ENCODE results near the gene G6PC2.

DNA sequence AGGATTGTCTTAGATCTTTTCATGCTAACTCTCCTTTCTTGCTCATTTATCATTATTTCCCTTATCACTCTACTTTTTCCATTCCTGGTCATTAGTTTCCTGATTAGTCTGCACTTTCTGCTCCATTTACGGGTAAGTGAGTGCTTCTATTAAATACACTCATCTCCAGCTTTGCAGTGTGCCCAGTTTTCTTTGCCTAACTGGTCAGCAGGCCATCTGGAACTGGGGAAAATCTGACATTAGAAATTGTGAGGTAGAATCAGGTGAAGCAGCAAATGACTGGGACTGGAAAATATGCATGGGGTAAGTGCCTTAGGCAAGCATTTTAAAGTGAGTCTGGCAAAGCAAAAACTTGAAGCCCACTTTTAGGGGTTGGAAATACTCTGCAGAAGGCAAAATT, 29.2 kb downstream of the G6PC2 start:
- TF ChIP-seq, protein P1, sequence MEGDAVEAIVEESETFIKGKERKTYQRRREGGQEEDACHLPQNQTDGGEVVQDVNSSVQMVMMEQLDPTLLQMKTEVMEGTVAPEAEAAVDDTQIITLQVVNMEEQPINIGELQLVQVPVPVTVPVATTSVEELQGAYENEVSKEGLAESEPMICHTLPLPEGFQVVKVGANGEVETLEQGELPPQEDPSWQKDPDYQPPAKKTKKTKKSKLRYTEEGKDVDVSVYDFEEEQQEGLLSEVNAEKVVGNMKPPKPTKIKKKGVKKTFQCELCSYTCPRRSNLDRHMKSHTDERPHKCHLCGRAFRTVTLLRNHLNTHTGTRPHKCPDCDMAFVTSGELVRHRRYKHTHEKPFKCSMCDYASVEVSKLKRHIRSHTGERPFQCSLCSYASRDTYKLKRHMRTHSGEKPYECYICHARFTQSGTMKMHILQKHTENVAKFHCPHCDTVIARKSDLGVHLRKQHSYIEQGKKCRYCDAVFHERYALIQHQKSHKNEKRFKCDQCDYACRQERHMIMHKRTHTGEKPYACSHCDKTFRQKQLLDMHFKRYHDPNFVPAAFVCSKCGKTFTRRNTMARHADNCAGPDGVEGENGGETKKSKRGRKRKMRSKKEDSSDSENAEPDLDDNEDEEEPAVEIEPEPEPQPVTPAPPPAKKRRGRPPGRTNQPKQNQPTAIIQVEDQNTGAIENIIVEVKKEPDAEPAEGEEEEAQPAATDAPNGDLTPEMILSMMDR (IDR thresholded peaks at IDR 0.05; ENCODE audit: poor library complexity, severe bottlenecking), result no peak
- TF ChIP-seq POLR2AphosphoS5 (IDR thresholded peaks at IDR 0.05) (no peak), MXI1 (conservative IDR thresholded peaks at IDR 0.05; ENCODE audit: poor library complexity, severe bottlenecking) (no peak), SMC3 (conservative IDR thresholded peaks at IDR 0.05; ENCODE audit: poor library complexity) (no peak), RAD21 (conservative IDR thresholded peaks at IDR 0.05) (no peak), TAF1 (IDR thresholded peaks at IDR 0.05; ENCODE audit: low read depth) (no peak), EP300 (conservative IDR thresholded peaks at IDR 0.05; ENCODE audit: poor library complexity, severe bottlenecking) (no peak)
- TF ChIP-seq, protein P2, sequence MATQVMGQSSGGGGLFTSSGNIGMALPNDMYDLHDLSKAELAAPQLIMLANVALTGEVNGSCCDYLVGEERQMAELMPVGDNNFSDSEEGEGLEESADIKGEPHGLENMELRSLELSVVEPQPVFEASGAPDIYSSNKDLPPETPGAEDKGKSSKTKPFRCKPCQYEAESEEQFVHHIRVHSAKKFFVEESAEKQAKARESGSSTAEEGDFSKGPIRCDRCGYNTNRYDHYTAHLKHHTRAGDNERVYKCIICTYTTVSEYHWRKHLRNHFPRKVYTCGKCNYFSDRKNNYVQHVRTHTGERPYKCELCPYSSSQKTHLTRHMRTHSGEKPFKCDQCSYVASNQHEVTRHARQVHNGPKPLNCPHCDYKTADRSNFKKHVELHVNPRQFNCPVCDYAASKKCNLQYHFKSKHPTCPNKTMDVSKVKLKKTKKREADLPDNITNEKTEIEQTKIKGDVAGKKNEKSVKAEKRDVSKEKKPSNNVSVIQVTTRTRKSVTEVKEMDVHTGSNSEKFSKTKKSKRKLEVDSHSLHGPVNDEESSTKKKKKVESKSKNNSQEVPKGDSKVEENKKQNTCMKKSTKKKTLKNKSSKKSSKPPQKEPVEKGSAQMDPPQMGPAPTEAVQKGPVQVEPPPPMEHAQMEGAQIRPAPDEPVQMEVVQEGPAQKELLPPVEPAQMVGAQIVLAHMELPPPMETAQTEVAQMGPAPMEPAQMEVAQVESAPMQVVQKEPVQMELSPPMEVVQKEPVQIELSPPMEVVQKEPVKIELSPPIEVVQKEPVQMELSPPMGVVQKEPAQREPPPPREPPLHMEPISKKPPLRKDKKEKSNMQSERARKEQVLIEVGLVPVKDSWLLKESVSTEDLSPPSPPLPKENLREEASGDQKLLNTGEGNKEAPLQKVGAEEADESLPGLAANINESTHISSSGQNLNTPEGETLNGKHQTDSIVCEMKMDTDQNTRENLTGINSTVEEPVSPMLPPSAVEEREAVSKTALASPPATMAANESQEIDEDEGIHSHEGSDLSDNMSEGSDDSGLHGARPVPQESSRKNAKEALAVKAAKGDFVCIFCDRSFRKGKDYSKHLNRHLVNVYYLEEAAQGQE (IDR thresholded peaks at IDR 0.05; ENCODE audit: borderline replicate concordance), result no peak
